ENCODE data around the gene SH3GL3.

SH3GL3 gene

DNA sequence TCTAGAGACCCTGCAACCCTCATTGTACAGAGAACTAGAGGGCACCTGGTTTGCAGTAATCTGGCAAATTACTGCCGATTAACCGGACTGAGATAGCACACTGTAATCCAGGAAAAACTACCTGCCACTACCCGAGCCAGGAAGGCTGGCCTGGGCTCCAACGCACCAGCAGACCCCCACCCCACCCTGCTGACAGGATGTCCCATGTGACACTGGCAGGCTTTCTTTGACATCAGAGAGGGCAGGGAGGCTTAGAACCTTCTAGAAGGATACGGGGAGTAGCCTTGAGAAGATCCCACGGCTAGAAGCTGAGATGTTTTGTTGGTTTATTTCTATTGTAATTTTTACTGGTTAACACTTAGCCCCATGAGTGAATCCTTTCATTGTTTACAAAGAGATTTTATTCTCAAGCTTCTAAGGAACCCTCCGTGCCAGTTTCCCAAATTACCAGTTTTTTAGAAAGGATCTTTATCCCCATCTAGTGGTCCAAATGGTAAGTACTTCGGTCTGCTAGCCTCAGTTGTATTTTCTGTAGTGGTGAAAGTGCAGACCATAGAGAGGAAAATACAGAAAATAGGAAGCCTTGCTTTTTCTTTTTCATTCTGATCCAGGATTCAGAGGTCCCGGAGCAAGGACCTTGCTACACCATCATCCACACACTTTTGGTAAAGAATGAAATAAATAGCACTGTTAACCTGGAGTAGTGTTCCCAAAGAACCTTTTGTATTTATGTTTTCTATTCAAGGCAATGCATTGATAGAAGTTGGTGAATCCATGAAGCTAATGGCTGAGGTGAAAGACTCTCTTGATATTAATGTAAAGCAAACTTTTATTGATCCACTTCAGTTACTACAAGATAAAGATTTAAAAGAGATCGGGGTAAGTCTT, 124.9 kb downstream of the SH3GL3 start:
- DNase-seq, result no peak

DNA sequence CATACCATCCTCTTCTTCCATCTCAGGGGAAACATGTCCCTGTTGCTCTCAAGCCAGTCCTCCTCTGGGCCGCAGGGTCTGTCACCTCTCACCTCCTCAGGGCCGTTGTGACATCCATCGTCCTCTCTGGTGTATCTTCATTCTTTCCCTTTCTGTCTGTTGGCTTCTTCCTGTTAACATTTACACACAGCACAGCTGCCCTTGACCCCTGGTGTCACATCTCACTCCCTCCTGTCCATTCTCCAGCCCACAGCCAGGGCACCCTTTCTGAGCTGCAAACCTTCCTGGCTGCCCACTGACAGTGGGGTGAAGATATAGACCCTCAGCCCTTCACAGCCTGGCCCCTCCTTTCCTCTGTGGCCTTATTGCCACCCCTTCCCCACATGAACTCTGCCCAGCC, 127.2 kb downstream of the SH3GL3 start:
- DNase-seq, result no peak

DNA sequence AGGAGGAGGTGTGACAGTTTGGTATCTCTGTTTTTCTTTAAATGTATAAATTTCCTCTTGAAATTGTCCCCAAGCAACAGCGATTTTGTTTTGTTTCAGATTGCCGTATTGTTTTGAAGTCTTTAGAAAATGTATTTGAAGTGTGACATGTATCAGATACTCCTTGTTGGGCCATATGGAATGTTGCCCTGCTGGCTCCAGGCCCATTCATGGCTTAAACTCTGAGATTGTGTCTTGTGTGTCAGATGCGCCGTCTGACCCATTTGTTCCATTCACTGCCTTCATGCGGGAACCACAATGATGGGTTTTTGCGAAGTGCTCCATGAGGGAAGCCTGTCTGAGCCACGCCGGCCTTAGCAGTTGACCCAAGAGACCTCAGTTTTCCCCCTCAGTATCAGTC, 131.6 kb downstream of the SH3GL3 start:
- no peak for DNase-seq

DNA sequence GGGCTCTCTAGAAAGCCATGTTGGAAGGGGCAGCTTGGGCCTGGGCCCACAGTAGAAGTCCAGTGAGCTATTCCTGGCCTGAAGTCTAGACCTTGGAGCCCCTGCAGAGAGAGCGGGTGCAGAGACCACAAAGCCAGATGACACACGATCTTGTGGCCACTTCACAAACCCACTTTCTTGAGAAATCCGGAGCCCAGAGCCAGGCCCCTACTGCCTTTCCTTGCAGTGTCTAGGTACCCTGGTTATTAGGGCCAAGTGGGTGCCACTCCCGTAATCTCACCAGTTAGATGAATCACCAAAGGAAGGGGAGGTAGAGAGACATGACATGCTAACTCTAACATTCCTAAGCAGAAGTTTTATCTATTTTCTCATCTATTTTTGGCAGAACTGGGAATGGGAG, 134.2 kb downstream of the SH3GL3 start:
- DNase-seq, result no peak

DNA sequence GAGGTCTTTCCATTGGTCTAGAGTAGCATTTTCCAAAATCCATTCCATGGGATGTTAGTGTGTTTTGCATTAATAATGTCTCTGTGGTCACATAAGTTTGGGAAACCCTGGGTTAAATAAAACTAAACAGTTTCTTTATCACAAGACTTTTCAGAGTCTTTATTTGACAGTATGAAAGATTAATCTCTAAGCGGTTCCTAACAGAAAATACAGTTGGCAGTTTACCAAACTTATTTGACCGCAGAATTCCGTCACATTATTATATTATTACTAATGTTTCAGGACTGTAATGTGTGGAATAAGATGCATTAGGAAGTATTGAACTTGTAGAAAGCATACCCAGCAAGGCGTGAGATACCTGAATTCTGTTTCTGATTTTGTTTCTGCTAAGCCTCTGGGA, 135.2 kb downstream of the SH3GL3 start:
- no peak for DNase-seq

DNA sequence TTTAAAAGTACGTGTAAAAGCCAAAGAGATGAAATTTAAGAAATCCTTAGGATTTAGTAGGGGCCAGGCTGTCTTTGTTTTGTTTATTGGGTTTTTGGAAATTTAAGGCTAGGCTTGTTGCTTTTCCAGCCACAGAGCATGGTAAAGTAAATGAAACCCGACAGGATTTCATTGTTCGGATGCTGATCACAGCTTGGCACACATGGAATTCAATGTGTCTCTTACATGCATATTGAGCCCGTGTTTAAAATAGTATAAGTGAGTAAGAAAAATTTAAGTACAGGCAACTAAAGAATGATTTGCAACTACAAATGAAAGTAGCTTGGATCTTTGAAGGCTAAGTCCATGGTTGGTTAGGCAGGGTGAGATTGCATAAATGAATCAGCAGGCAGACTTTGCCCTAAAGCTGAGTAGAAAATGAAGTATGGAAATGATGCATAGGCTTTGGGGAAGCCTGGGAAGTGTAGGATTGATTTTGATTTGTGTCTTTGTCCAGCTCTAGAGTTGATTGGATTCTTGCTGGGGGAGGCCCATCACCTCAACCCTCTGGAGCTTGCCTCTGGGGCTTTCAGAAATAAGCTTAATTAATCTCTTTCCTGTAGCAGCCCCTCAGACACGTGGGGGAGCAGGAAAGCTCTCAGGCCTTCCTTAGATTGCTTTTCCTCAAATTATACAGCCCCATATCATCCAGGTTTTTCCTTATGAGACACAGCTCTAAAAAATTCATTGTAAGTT, 138.6 kb downstream of the SH3GL3 start:
- DNase-seq, result no peak

DNA sequence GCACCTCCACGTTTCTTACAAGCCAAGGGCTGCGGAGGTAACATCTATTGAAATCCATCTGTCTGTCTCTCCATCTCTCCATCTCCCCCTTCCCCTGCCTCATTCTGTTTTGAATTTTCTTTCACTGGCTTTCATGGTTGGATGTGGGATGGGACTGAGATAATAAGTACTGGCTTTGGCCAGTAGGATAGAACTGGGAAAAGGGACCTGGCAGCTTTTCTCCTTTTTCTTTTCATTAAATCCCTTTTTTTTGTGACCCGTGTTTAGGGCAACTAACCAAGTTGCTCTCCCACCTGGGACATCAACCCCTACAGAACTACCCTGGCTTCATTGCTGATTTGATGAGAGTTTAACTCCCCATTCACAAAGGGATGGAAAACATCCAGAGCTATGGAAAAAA, 139.9 kb downstream of the SH3GL3 start:
- DNase-seq, result no peak

DNA sequence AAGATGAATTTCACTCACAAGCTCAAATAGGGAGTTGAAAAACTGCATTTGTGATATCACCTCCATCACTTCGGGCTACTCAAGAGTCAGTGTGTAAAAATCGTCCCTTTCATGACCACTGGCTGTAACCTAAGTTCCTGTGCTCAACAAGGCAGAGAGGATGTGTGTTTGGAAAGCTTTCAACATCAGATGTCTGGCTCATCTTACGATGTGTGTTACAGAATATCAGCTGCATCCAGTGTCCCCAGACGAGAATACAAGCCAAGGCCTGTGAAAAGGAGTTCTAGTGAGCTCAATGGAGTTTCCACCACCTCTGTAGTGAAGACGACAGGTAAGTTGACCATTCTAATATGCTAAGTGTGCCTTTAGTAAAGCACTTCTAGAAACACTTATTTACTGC, 141.3 kb downstream of the SH3GL3 start:
- DNase-seq, result no peak

DNA sequence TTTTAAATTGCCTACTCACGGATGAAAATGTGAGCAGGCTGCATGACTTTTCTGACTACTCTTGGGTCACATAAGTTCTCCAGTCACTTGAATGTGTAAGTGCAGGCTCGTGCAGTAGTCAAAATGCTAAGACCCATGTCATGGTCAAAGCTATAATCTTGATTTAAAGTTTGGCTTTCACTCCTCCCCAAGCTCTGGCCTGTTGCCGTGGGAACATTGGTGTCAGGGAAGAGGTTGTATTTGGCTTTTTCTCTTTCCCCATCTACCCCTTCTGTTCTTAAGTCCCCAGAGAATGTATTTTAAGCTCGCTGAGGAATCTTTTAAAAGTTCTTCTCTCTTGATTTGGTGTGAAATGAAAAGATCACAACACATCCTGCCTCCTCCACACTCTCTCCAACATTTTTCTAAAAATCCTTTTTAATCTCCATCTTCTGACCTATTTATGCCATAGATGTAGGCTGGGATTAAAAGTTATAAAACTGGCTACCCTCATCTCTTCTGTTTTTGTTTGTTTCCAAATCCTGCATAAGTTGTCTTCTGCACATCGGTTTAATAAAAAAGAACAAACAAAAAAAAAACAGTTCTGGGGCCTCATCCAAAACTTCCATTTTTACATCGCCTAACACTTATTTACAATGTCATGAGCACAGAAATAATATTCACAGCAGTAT, 145.4 kb downstream of the SH3GL3 start:
- no peak for DNase-seq

DNA sequence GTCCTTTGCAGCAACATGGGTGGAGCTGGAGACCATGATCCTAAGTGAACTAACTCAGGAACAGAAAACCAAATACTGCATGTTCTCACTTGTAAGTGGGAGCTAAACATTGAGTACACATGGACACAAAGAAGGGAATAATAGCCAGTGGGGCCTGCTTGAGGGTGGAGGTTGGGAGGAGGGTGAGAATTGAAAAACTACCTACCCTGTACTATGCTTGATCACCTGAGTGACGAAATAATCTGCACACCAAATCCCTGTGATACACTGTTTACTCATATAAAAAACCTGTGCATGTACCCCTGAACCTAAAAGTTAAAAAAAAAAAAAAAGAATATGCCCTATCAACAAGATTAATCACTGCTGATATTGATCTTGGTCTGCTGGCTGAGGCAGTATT, 148.1 kb downstream of the SH3GL3 start:
- DNase-seq, result no peak

DNA sequence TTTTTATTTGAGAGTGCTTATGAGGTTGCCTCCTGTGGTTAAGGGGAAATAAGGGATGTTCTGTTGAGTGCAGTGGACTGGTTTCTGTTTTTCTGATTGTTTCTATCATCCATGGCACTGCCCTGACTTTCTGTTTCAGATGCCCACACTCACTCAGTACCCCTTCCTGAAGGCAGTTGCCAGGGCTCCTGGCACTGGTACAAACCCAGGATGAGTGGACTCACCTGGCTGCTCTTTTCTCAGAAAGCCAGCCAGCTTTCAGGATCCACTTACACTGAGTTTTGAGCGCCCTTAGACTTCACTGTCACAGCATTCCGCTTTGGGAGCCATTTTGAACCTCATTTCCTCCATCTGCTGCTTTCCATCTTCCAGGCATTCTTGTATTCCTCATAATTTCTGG, 150.9 kb downstream of the SH3GL3 start:
- DNase-seq, result no peak

DNA sequence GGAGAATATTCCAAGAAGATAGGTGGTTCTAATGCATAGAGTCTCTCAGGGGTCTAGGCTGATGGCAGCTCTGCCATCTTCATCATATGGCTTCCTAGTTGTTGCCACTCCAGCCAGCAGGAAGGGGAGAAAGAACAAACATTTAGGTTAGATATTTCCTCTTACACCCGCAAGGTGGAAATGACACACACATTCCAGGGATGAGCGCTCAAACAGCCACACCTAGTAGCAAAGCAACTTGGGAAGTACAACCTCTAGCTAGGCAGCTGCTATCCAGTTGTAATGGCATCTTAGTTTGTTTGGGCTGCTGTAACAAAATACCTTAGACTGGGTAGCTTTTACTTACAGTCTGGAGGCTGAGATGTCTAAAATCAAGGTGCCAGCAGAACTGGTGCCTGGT, 154.9 kb downstream of the SH3GL3 start:
- no peak for DNase-seq

DNA sequence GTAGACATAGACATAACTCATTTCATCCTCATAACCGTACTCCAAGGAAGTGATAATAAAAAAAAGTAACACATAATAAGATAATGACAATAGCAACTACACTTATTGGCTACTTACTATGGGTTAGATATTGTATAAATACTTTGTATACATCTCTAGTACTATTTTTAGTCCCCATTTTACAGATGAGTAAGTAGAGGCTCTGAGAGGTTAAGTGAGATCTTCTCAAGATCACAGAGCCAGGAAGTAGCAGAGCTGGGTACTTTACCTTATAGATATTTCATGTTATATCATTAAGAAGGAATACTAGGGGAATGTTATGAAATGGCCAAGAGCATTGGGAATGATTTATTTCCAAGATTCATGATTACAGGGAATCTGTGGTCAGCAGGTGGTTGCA, 157.4 kb downstream of the SH3GL3 start:
- no peak for DNase-seq

DNA sequence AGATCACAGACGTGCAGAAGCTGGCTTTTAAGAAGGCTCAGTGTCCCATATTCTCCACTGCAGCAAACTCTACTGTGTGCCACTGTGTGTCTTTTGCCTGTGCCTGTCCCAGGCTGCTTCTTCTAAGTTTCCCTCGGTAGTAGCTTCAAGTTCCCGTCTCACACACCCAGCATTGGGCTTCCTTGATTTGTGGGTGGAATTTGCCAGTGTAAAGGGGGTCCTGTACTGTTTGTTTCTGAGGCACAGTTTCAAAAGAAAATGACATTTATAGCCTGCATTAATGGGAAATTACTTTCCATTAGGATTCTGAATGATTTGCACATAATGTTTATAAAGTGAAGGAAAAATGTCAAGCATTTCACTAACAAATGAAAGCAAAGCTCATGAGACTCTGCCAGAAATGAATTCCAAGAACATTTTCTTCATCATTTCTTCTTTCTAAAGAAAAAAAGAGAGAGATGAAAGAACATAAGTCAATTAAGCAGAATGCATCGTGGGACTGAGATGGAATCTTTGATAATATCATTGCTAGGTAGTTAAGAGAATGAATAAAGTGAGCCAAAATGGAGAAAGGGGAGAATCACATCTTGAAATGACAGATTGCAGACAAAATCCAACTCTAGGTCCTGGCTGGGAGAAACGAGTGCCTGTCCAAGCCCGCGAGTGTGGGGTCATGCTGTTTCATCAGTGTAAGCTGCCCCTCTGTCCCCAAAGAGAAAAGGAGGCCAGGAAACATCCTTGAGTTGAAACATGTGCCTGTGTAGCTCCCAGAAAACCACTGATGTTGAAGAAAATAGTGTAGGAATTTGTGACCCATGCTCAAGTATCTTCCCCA, 158.2 kb downstream of the SH3GL3 start:
- no peak for DNase-seq

DNA sequence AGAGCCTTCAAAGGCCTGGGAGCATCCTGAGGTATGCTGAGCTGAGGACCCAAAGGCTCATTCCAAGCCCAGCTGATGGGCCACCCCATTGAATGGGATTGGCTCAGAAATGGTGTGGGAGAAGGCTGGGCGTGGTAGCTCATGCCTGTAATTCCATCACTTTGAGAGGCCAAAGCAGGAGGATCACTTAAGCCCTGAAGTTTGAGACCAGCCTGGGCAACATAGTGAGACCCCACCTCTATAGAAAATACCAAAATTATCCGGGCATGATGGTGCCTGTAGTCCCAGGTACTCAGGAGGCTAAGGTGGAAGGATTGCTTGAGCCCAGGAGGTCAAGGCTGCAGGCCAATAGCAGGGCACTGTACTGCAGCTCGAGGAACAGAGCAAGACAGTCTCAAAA, 163.0 kb downstream of the SH3GL3 start:
- no peak for DNase-seq

DNA sequence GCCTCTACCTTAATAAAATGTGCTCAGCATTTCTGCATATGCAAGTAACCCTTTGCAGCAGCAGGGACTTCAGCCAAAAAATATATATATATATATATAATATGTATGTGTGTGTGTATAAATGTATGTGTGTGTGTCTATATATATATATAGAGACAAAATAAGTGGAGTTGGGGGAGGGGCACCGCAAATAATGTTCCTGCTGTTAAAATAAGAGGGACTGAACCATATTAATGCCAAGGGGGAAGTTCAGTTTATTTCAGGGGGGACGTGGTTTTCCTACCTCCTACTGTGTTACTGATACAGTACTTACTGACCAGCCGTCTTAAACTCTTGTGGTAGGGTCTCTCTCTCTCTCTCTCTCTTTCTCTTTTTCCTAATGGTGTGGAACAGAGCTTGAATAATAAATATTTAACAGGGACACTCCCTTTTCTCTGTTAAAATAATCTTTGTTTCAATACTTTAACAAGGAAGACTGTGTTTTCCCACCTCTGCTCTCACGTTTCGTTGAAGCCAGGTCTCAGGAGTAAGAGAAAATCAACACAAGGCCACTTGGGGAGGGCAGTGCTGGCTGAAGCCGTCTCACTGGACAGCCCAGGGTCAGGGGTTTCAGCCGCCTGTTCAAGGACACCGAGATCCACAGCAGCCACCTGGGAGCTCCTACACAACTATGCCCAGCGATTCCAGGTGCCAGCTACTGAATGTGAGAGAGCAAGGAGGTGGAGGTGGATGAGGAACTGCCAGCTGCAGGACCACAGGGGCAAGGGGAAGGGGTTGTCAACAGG, 164.0 kb downstream of the SH3GL3 start:
- no peak for DNase-seq

DNA sequence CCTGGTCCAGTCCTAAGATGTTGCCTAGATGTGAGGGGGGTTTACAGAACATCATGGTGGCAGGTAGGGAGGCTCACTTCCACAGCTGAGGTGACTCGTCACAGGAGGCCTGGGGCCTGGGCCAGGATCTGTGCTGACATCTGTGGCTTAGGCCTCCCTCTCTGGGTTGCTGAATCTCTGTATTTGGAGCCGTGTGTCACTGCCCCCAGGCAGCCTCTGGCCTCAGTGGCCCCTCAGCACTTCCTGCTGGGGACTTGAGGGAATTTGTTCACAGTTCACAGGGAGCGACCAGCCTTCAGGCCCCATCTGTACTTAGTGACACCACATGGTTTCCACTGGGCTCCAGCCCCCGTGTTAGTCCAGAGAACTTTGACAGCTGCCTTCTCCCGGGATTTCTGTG, 165.1 kb downstream of the SH3GL3 start:
- DNase-seq, result no peak

DNA sequence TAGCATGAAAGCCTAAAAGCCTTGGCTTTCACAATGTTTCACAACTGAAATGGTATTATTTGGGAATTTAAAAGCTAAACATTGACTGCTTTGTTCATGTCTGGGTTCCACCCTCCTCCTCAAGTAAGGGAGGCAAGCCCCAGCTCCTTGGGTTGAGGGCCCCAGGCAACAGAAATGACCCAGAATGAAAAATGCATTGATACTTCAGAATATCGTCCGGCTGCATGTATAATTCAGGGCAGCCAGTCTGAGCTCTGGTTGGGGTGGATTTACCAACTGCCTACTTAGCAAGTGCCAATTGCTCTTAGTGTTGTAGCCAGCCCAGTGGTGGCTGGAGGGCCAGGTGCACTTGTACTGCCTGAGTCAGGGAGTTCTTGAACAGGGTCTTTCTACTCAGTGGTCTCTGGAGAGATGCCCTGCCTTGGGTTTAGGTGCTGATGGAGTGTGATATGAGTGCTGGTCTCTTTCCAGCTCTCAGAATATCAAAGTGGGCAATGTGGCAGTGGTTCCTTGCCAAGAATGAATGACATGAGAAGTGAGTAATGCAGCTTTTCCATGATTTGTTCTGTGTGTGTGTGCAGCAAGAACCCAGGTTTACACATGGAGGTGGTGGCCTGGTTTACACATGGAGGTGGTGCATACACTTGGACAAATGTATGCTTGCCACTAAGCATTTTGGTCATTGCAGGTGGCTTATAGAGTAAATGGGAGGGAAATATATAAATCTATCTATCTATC, 165.9 kb downstream of the SH3GL3 start:
- no peak for DNase-seq

DNA sequence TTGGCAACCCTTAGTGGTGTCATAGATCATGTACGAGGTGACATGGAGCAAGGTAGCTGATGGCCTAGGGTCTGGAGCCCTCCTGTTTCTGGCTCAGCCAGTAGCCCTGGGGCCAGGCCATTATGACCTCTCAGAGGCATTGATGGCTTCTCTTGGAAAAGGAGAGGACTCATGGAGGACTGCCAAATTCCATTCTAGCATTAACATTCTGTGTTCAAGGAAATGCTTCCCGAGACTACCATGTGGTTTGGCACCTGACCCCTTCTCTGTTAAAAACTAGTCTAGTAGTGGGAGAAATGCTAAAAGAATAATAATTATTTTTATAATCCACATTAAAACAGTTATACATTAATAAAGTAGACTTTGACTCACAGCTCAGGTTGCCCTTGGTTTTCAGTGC, 166.6 kb downstream of the SH3GL3 start:
- DNase-seq, result no peak

DNA sequence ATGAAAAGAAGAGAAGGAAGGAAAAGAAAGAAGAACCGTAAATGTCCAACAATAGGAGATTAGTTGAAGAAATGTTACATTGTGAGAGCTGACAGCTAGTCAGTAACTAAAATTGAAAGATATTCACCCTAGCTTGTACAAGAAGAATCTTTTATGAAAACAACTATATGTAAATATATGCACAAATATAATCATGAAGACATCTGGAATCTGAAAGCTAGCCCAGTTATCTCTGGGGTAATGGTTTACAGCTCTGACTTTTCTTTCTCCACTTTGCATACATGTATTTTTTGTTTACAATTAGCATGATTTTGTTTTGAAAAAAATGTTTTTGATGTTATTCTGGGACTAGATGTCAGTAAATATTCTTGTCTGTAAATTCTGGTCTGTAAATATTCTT, 169.7 kb downstream of the SH3GL3 start:
- DNase-seq, result no peak

DNA sequence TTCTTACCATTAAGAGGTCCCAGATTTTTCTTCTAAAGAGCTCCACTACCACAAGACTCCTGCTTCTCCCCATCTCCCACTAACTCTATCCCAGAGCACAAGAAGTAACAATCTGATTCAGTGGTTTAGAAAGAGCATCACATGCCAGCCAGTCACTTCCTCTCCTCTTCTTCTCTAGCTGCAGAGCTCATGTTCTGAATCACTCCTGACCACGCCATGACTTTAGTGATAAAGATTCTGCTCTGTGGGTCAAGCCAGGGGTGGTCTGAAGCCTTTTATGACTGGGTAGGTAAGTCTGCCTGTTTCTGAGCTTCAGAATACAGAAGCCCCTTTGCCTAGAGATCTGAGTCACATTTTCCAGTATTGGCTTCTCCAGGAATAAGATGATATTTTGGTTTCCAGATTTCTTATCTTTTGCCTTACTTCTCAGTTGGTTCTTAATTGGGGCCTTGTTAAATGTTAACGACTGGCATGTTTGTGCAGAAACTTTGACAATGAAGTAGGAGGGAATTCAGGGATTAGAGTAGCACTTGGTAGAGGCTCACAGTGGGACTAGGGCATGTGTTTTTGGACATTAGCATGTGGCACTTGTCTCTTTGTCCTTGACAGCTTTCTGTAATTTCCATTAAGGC, 179.1 kb downstream of the SH3GL3 start:
- no peak for DNase-seq
